ENCODE results near the gene TP53.
"Not testable (repeated sequence)": the region's sequence is repeated elsewhere in the genome, so short reads cannot be mapped to it uniquely, and the experiment has no call there.

The TP53 gene

DNA sequence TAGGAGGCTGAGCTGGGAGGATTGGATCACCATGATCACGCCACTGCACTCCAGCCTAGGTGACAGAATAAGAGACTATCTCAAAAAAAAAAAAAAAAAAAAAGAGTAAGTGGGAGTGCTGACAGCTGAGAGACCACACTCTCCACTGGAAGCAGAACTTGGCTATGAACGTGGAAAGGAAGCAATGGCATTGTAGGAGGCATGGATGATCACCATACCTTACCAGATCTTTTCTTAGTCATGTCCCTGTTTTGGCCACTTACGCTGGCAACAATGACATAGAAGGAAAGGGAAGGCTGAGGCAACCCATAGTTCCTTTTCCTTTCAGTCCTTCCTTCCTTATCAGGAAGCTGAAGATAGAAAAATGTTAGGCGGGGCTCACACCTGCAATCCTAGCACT, 40.3 kb downstream of the TP53 start:
- H3K4me1 ChIP-seq (ENCODE audit: control insufficient read depth, insufficient read depth, low read length, unreplicated experiment), result peaks cover 5% of the 10 kb centered on the region
- peaks cover 28% of the 10 kb centered on the region for H3K27me3 ChIP-seq (ENCODE audit: insufficient read depth, low read length)

DNA sequence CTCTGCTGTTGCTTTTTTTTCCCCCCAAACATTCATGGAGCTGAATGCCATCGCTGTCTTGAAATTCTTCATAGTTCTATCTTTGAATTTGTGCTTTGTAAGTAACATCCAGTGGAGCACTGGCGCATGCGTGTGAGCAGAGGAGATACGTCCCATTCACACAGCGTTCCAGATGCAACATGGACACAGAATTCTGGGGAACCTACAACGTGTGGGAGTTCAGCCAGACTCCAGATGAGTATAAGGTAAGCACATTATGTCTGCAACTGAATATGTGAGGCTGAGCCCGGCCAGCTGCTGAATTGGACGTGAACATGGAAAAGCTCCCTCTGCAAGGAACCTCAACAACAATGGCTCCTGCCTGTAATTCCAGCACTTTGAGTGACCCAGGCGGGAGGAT, 40.8 kb downstream of the TP53 start:
- Histone ChIP-seq H3K4me3 (ENCODE audit: low read depth, low read length) (no peak overlapping the region), H3K4me1 (ENCODE audit: control insufficient read depth, insufficient read depth, low read length, unreplicated experiment) (peaks cover 5% of the 10 kb centered on the region), H3K79me2 (ENCODE audit: control insufficient read depth, insufficient read depth, low read length, unreplicated experiment) (no peaks in the 10 kb centered on the region), H2AFZ (ENCODE audit: low read length, unreplicated experiment) (no peak overlapping the region), H3K27ac (ENCODE audit: low read depth, low read length) (no peak overlapping the region), H3K36me3 (ENCODE audit: insufficient read depth, low read length) (no peaks in the 10 kb centered on the region), H3K27me3 (ENCODE audit: insufficient read depth, low read length) (peaks cover 22% of the 10 kb centered on the region)

More for the DNA sequence above, 40.3 kb downstream of the TP53 start:
- H3K79me2 ChIP-seq (ENCODE audit: control insufficient read depth, insufficient read depth, low read length, unreplicated experiment), result no peaks in the 10 kb centered on the region
- no peaks in the 10 kb centered on the region for H3K36me3 ChIP-seq (ENCODE audit: insufficient read depth, low read length)
- no peak overlapping the region for H3K4me3 ChIP-seq (ENCODE audit: low read depth, low read length)
- no peak overlapping the region for H3K27ac ChIP-seq (ENCODE audit: low read depth, low read length)
- H2AFZ ChIP-seq (ENCODE audit: low read length, unreplicated experiment), result no peak overlapping the region

DNA sequence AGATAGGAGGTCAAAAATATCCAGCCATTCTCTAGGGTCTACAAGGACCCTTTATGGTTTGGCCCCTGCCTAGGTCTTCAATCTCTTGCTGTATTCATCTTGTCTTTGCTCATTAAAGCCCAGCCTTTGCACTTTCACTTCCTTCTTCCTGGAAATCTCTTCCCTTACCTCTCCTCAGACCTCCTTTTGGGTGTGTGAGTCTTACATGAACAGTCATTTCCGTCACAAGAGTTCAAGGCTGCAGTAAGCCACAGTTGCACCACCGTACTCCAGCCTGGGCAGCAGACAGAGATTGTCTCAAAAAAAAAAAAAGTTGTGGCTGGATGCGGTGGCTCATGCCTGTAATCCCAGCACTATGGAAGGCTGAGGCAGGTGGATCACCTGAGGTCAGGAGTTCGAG, 42.5 kb downstream of the TP53 start:
- no peak overlapping the region for H3K4me3 ChIP-seq (ENCODE audit: low read depth, low read length)
- no peaks in the 10 kb centered on the region for H3K79me2 ChIP-seq (ENCODE audit: control insufficient read depth, insufficient read depth, low read length, unreplicated experiment)
- H2AFZ ChIP-seq (ENCODE audit: low read length, unreplicated experiment), result no peak overlapping the region
- no peaks in the 10 kb centered on the region for H3K36me3 ChIP-seq (ENCODE audit: insufficient read depth, low read length)
- no peaks in the 10 kb centered on the region for H3K4me1 ChIP-seq (ENCODE audit: control insufficient read depth, insufficient read depth, low read length, unreplicated experiment)
- peaks cover 6% of the 10 kb centered on the region; the same call in 1 of the 2 replicates for H3K27me3 ChIP-seq (ENCODE audit: insufficient read depth, low read length)
- H3K27ac ChIP-seq (ENCODE audit: low read depth, low read length), result no peak overlapping the region

DNA sequence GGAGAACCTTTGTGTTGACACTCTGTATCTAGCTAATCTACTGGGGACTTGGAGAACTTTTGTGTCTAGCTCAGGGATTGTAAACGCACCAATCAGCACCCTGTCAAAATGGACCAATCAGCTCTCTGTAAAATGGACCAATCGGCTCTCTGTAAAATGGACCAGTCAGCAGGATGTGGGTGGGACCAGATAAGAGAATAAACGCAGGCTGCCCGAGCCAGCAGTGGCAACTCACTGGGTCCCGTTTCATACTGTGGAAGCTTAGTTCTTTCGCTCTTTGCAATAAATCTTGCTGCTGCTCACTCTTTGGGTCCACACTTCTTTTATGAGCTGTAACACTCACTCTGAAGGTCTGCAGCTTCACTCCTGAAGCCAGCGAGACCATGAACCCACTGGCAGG, 45.7 kb downstream of the TP53 start:
- not testable (repeated sequence) for H3K4me1 ChIP-seq (ENCODE audit: control insufficient read depth, insufficient read depth, low read length, unreplicated experiment); H3K4me3 ChIP-seq (ENCODE audit: low read depth, low read length); H2AFZ ChIP-seq (ENCODE audit: low read length, unreplicated experiment); H3K27ac ChIP-seq (ENCODE audit: low read depth, low read length); H3K36me3 ChIP-seq (ENCODE audit: insufficient read depth, low read length); H3K27me3 ChIP-seq (ENCODE audit: insufficient read depth, low read length); H3K79me2 ChIP-seq (ENCODE audit: control insufficient read depth, insufficient read depth, low read length, unreplicated experiment)

DNA sequence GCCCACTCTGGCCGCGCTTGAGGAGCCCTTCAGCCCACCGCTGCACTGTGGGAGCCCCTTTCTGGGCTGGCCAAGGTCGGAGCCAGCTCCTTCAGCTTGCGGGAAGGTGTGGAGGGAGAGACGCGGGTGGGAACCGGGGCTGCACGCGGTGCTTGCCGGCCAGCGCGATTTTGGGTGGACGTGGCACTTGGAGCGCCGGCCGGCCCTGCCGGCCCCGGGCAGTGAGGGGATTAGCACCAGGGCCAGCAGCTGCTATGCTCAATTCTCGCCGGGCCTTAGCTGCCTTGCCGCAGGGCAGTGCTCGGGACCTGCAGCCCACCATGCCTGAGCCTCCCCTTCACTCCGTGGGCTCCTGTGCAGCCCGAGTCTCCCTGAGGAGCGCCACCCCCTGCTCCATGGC, 46.5 kb downstream of the TP53 start:
- Histone ChIP-seq H3K27me3 (ENCODE audit: insufficient read depth, low read length) (no peaks in the 10 kb centered on the region), H3K4me3 (ENCODE audit: low read depth, low read length) (no peak overlapping the region), H3K4me1 (ENCODE audit: control insufficient read depth, insufficient read depth, low read length, unreplicated experiment) (no peaks in the 10 kb centered on the region), H2AFZ (ENCODE audit: low read length, unreplicated experiment) (no peak overlapping the region), H3K27ac (ENCODE audit: low read depth, low read length) (no peak overlapping the region), H3K79me2 (ENCODE audit: control insufficient read depth, insufficient read depth, low read length, unreplicated experiment) (no peaks in the 10 kb centered on the region), H3K36me3 (ENCODE audit: insufficient read depth, low read length) (no peaks in the 10 kb centered on the region)

DNA sequence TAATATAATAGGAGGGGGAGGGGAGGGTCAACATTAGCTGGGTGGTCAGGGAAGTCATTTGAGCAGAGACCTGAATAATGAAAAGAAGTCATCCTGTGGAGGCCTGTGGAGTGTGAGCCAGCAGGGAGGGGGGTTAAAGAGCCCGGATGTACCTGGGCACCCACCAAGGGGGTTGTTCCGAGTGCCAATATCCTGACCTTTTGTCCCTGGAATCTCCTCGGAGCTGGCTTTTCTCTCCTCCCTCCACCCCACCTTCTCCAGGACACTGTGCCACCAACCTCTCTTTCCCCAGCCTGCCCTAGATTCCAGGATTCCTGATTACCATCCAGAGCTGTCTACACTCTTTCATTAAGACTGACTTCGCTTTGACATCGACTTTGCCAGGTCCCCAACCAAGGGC, 51.1 kb downstream of the TP53 start:
- Histone ChIP-seq H3K4me3 (ENCODE audit: low read depth, low read length) (no peak overlapping the region), H3K27me3 (ENCODE audit: insufficient read depth, low read length) (no peaks in the 10 kb centered on the region), H2AFZ (ENCODE audit: low read length, unreplicated experiment) (no peak overlapping the region), H3K36me3 (ENCODE audit: insufficient read depth, low read length) (no peaks in the 10 kb centered on the region), H3K4me1 (ENCODE audit: control insufficient read depth, insufficient read depth, low read length, unreplicated experiment) (no peaks in the 10 kb centered on the region), H3K79me2 (ENCODE audit: control insufficient read depth, insufficient read depth, low read length, unreplicated experiment) (no peaks in the 10 kb centered on the region), H3K27ac (ENCODE audit: low read depth, low read length) (no peak overlapping the region)

DNA sequence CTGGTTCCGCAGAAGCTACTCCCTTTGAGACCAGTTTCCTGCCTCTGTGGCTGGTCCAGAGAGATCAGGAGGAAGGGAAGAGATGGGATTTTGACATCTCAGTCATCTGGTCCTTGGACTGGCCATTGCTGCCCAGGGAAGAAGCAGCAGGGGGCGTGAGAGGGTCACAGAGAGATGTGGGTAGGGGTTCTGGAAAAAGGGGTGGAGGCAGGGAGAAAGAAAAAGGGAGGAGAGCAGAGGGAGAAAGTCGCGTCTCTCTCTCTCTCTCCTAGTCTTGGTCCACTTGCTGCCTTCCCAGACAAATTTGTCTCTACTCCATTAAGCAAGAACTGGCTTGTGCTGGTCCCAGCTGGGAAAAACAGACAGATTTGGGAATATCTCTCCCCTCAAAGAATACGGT, 52.9 kb downstream of the TP53 start:
- H3K79me2 ChIP-seq (ENCODE audit: control insufficient read depth, insufficient read depth, low read length, unreplicated experiment), result no peaks in the 10 kb centered on the region

DNA sequence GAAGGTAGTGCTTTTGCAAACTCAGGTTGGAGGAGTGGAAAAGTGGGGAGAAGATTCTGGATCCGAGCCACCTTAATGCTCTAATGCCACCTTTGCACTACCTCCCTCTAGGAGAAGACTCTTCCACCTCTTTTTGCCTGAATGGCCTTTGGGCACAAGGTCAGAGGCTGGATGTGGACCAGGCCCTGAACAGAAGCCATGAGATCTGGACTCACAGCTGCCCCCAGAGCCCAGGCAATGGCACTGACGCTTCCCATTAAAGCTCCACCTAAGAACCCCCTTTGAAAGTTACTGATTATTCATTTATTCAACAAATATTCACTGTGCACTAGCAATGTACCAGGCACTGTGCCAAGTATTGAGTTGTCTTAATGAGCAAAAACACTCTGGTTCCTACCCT, 54.2 kb downstream of the TP53 start:
- Histone ChIP-seq H3K27ac (ENCODE audit: low read depth, low read length) (no peak overlapping the region), H3K79me2 (ENCODE audit: control insufficient read depth, insufficient read depth, low read length, unreplicated experiment) (no peaks in the 10 kb centered on the region), H3K27me3 (ENCODE audit: insufficient read depth, low read length) (no peaks in the 10 kb centered on the region), H3K4me3 (ENCODE audit: low read depth, low read length) (no peak overlapping the region), H3K4me1 (ENCODE audit: control insufficient read depth, insufficient read depth, low read length, unreplicated experiment) (no peaks in the 10 kb centered on the region), H3K36me3 (ENCODE audit: insufficient read depth, low read length) (no peaks in the 10 kb centered on the region), H2AFZ (ENCODE audit: low read length, unreplicated experiment) (peak overlapping the region; percentile 36)

More for the DNA sequence above, 52.9 kb downstream of the TP53 start:
- H3K36me3 ChIP-seq (ENCODE audit: insufficient read depth, low read length), result no peaks in the 10 kb centered on the region
- peak overlapping the region; percentile 77 for H2AFZ ChIP-seq (ENCODE audit: low read length, unreplicated experiment)
- no peak overlapping the region for H3K27ac ChIP-seq (ENCODE audit: low read depth, low read length)
- no peak overlapping the region for H3K4me3 ChIP-seq (ENCODE audit: low read depth, low read length)
- H3K4me1 ChIP-seq (ENCODE audit: control insufficient read depth, insufficient read depth, low read length, unreplicated experiment), result no peaks in the 10 kb centered on the region
- no peaks in the 10 kb centered on the region for H3K27me3 ChIP-seq (ENCODE audit: insufficient read depth, low read length)

DNA sequence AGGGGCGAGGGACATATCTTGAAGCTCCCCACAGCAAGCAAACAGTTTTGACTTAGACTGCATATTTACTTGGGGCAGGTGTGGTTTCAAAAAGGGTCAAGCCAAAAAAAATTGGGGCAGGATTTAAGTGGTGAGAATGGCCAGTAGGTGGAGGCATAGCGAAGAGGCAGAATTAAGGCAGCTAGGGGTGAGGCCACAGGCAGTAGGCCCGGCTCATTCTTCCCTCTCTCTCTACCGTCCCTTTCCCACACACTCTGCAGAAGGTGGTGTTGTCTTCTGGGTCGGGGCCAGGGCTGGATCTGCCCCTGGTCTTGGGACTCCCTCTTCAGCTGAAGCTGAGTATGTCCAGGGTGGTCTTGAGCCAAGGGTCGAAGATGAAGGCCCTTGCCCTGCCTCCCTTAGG, 54.8 kb downstream of the TP53 start:
- peak overlapping the region; percentile 36 for H2AFZ ChIP-seq (ENCODE audit: low read length, unreplicated experiment)
- H3K36me3 ChIP-seq (ENCODE audit: insufficient read depth, low read length), result no peaks in the 10 kb centered on the region

DNA sequence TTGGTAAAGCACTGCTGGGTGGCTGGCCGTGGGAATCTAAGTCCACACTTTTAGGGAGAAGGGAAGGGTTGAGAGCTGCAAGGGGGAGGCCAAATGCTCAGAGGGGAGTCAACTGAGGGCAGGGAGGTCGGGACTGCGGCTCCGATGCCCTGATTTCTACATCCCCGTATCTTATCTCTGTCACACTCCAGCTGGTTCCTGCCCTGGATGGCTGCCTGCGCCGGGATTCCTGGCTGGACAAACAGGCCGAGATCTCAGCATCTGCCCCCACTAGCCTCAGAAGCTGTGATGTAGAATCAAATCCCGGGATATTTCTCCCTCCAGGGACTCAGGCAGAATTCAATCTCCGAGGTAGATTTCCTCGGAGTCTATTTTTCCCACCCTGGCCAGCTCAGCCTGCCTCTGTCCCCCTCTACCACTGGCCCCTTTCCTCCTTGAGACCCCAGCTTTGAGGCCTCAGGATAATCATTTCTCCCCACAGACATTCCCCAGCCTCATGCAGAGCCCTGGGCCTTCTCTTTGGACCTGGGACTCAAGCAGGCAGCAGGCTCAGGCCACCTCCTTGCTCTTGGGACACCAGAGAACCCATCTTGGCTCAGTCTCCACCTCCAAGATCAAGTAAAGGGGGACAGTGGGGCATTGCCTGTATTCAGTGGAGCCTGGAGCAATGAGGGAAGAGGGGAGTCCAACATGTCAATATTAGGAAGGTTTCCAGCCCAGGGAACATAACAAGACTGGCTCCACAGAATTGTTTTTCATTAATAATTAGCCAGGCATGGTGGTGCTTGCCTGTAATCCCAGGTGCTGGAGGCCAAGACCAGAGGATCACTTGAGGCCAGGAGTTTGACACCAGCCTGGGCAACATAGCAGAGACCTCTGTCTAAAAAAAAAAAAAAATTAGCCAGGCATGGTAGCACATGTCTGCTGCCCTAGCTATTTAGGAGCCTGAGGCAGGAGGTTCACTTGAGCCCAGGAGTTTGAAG, 55.6 kb downstream of the TP53 start:
- Histone ChIP-seq H3K79me2 (ENCODE audit: control insufficient read depth, insufficient read depth, low read length, unreplicated experiment) (peaks cover 6% of the 10 kb centered on the region), H2AFZ (ENCODE audit: low read length, unreplicated experiment) (no peak overlapping the region), H3K27ac (ENCODE audit: low read depth, low read length) (no peak overlapping the region), H3K27me3 (ENCODE audit: insufficient read depth, low read length) (no peaks in the 10 kb centered on the region), H3K4me1 (ENCODE audit: control insufficient read depth, insufficient read depth, low read length, unreplicated experiment) (no peaks in the 10 kb centered on the region), H3K4me3 (ENCODE audit: low read depth, low read length) (no peak overlapping the region), H3K36me3 (ENCODE audit: insufficient read depth, low read length) (no peaks in the 10 kb centered on the region)

More for the DNA sequence above, 54.8 kb downstream of the TP53 start:
- Histone ChIP-seq H3K27ac (ENCODE audit: low read depth, low read length) (no peak overlapping the region), H3K27me3 (ENCODE audit: insufficient read depth, low read length) (no peaks in the 10 kb centered on the region), H3K4me3 (ENCODE audit: low read depth, low read length) (no peak overlapping the region), H3K4me1 (ENCODE audit: control insufficient read depth, insufficient read depth, low read length, unreplicated experiment) (no peaks in the 10 kb centered on the region), H3K79me2 (ENCODE audit: control insufficient read depth, insufficient read depth, low read length, unreplicated experiment) (peaks cover under 1% of the 10 kb centered on the region)

DNA sequence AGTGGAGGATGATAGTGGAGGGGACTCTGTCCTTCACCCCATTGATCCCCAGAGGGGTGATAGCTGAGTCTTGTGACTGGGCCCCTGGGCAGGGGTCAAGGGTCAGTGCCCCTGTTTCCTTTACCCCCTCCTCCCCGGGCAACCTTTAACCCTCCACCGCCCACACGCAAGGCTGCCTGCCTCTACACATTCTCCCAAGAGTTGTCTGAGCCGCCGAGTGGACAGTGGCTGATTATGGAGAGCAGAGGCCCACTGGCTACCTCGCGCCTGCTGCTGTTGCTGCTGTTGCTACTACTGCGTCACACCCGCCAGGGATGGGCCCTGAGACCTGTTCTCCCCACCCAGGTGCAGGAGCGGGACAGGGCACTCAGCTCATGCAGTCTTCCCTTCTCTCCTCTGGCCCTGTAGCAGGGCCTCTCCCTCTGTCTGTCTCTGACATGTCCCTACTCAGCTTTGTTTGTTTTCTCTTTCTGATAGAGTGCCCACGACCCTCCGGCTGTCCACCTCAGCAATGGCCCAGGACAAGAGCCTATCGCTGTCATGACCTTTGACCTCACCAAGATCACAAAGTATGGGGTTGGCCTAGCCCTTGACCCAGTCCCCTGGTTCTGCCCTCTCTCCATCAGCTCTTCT, 57.2 kb downstream of the TP53 start, which contains the start of gene SHBG:
Gene SHBG (plus strand): TSS at position 197 of the 633 bp plus-strand sequence. CDS start 38 bp downstream, at position 235.
- Histone ChIP-seq H2AFZ (ENCODE audit: low read length, unreplicated experiment) (no peak within 1 kb of the TSS), H3K27me3 (ENCODE audit: insufficient read depth, low read length) (no peaks in the 10 kb centered on the region), H3K79me2 (ENCODE audit: control insufficient read depth, insufficient read depth, low read length, unreplicated experiment) (peaks cover 9% of the 10 kb centered on the region), H3K36me3 (ENCODE audit: insufficient read depth, low read length) (no peaks in the 10 kb centered on the region), H3K4me3 (ENCODE audit: low read depth, low read length) (no peak within 1 kb of the TSS), H3K27ac (ENCODE audit: low read depth, low read length) (no peak within 1 kb of the TSS), H3K4me1 (ENCODE audit: control insufficient read depth, insufficient read depth, low read length, unreplicated experiment) (no peaks in the 10 kb centered on the region)

All from ACC112 (cell line).